ENCODE data around the gene CDH22.

CDH22 gene

GRCh38 chr20:46154305-46154704, 154.0 kb downstream of the CDH22 start:
- Histone ChIP-seq H3K4me3 (ENCODE audit: low read depth, low read length) (no peak overlapping the region), H3K9ac (no peak overlapping the region), H3K27me3 (ENCODE audit: control insufficient read depth, insufficient read depth, low read length) (no peaks in the 10 kb centered on the region), H3K9me3 (ENCODE audit: control insufficient read depth, low read length) (no peaks in the 10 kb centered on the region), H3K27ac (no peak overlapping the region), H3K4me1 (no peaks in the 10 kb centered on the region), H3K36me3 (ENCODE audit: control insufficient read depth, insufficient read depth, low read length) (no peaks in the 10 kb centered on the region), H3K79me2 (no peaks in the 10 kb centered on the region), H2AFZ (no peak overlapping the region), H3K4me2 (ENCODE audit: low read length) (no peak overlapping the region)
- TF ChIP-seq CTCF (IDR thresholded peaks at IDR 0.05) = no peak

- Histone ChIP-seq H3K4me2 (ENCODE audit: low read length) (no peak overlapping the region), H3K27ac (no peak overlapping the region), H3K27me3 (ENCODE audit: control insufficient read depth, insufficient read depth, low read length) (no peaks in the 10 kb centered on the region), H3K9ac (no peak overlapping the region), H3K4me1 (no peaks in the 10 kb centered on the region), H3K9me3 (ENCODE audit: control insufficient read depth, low read length) (no peaks in the 10 kb centered on the region), H3K79me2 (no peaks in the 10 kb centered on the region), H2AFZ (no peak overlapping the region), H3K36me3 (ENCODE audit: control insufficient read depth, insufficient read depth, low read length) (no peaks in the 10 kb centered on the region), H3K4me3 (ENCODE audit: low read depth, low read length) (no peak overlapping the region)
- no peak for TF ChIP-seq CTCF (IDR thresholded peaks at IDR 0.05)
Observed at GRCh38 chr20:46152824-46153586, 155.3 kb downstream of the CDH22 start.

GRCh38 chr20:46151936-46152335, 156.4 kb downstream of the CDH22 start:
- Histone ChIP-seq H3K27me3 (ENCODE audit: control insufficient read depth, insufficient read depth, low read length) (no peaks in the 10 kb centered on the region), H3K9me3 (ENCODE audit: control insufficient read depth, low read length) (no peaks in the 10 kb centered on the region), H3K4me1 (no peaks in the 10 kb centered on the region), H3K27ac (no peak overlapping the region), H3K9ac (no peak overlapping the region), H2AFZ (no peak overlapping the region), H3K79me2 (no peaks in the 10 kb centered on the region), H3K4me3 (ENCODE audit: low read depth, low read length) (no peak overlapping the region), H3K4me2 (ENCODE audit: low read length) (no peak overlapping the region), H3K36me3 (ENCODE audit: control insufficient read depth, insufficient read depth, low read length) (no peaks in the 10 kb centered on the region)
- no peak for TF ChIP-seq CTCF (IDR thresholded peaks at IDR 0.05)

- Histone ChIP-seq H3K27me3 (ENCODE audit: control insufficient read depth, insufficient read depth, low read length) (no peaks in the 10 kb centered on the region), H3K9me3 (ENCODE audit: control insufficient read depth, low read length) (no peaks in the 10 kb centered on the region), H3K4me1 (no peaks in the 10 kb centered on the region), H3K4me3 (ENCODE audit: low read depth, low read length) (no peak overlapping the region), H3K9ac (no peak overlapping the region), H3K36me3 (ENCODE audit: control insufficient read depth, insufficient read depth, low read length) (no peaks in the 10 kb centered on the region), H3K79me2 (no peaks in the 10 kb centered on the region), H3K27ac (no peak overlapping the region), H3K4me2 (ENCODE audit: low read length) (no peak overlapping the region), H2AFZ (no peak overlapping the region)
- no peak for TF ChIP-seq CTCF (IDR thresholded peaks at IDR 0.05)
Observed at GRCh38 chr20:46150943-46151342, 157.4 kb downstream of the CDH22 start.

Data from parathyroid adenoma (tissue), 2 donors.